ENCODE data around the gene DENND1C. TPM values are rescaled to one million over a fixed set of nuclear protein-coding genes. Genes with fewer than 3 reads are reported as not detected.

Gene DENND1C
- total RNA-seq, 3 donors from 2014 or later, result 3.8 to 4.7 (median 4.1) TPM

DNA sequence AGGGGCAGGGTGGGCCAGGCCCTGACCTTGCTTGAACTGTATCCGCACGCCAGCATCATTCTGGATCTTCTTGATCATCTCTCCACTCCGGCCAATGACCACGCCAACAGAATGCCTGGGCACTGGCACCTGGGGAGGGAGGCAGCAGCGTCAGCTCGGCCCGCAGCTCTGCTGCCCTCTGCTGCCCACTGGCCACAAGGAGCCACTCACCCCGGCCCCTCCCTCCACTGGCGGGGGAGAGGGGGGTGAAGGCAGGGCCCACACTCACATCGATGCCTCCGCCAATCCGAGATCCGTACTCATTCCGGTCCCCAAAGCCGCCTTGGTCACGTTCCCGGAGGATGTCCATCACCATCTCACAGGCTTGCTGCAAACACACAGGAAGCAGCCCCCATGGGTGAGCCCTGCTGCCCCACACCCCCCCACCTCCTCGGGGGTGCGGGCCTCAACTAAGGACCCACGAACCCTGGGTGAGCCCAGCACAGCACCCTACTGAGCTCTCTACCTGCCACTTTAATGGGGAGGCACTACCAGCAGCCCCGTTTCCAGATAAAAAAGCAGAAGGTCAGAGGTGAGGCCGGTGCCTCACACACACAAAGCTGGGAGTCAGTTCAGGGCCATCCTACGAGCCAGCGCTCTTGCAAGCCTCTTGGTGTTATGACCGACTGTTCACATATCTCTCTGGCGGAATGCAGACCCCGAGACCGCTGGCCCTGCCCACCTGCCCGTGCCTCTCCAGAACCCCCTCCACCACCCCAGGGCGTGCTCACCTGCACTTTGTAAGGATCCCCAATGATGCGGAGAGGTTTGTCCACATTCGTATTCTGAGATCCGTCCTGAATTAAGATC, 63.6 kb downstream of the DENND1C start:
- TF ChIP-seq CTCF (IDR thresholded peaks at IDR 0.05), result no peak
- ATAC-seq, result peak; percentile 62
- H3K9me3 ChIP-seq, result no peaks in the 10 kb centered on the region
- intact Hi-C loops (cut with DNase I, micrococcal nuclease), result no loop called here
- DNase-seq, result peak in 2 of 3 donors; percentile 38 to 47
- H3K4me1 ChIP-seq (ENCODE audit: low read depth), result peaks cover 5% of the 10 kb centered on the region
- H3K4me3 ChIP-seq, result no peak overlapping the region
- H3K36me3 ChIP-seq (ENCODE audit: low read depth), result peaks cover 30% of the 10 kb centered on the region

Other genes starting within 250 kb of the DENND1C start
- 10 to 100 TPM; 32.5 to 75.3 (median 33.7) TPM for gene MLLT1, start 201.8 kb downstream of the DENND1C start, total RNA-seq
- gene ACER1, start 148.2 kb downstream of the DENND1C start, total RNA-seq, result not detected
- 10 to 100 TPM; 54.9 to 67.2 (median 61.1) TPM for gene CLPP, start 120.3 kb downstream of the DENND1C start, total RNA-seq
- gene ALKBH7, start 109.0 kb downstream of the DENND1C start, total RNA-seq, result 100 to 1,000 TPM in 2 of 3 donors, 10 to 100 TPM in 1; 87.5 to 173 (median 110) TPM
- gene PSPN, start 105.9 kb downstream of the DENND1C start, total RNA-seq, result 1 to 10 TPM; 2.0 to 2.8 (median 2.5) TPM
- 10 to 100 TPM; 51.1 to 63.1 (median 59.1) TPM for gene GTF2F1, start 88.6 kb downstream of the DENND1C start, total RNA-seq
- 100 to 1,000 TPM; 187 to 241 (median 236) TPM for gene KHSRP, start 57.0 kb downstream of the DENND1C start, total RNA-seq
- gene SLC25A41, start 48.0 kb downstream of the DENND1C start, total RNA-seq, result 1 to 10 TPM in 1 of 3 donors, under 1 TPM in 2; 0.32 to 1.4 (median 0.43) TPM
- gene SLC25A23, start 22.0 kb downstream of the DENND1C start, total RNA-seq, result 100 to 1,000 TPM; 106 to 181 (median 116) TPM
- gene CRB3, start 17.5 kb downstream of the DENND1C start, total RNA-seq, result 100 to 1,000 TPM in 1 of 3 donors, 10 to 100 TPM in 2; 49.9 to 139 (median 86.0) TPM
- 10 to 100 TPM in 1 of 3 donors, under 1 TPM in 2; 0.26 to 14.6 (median 0.82) TPM for gene TUBB4A, start 20.5 kb upstream of the DENND1C start, total RNA-seq
- 1 to 10 TPM in 2 of 3 donors, under 1 TPM in 1; 0.58 to 1.2 (median 1.0) TPM for gene TNFSF9, start 49.2 kb upstream of the DENND1C start, total RNA-seq
- gene CD70, start 109.4 kb upstream of the DENND1C start, total RNA-seq, result 1 to 10 TPM in 1 of 3 donors, not detected in 2; 1.0 TPM
- 1 to 10 TPM; 1.3 to 1.9 (median 1.6) TPM for gene TNFSF14, start 188.4 kb upstream of the DENND1C start, total RNA-seq
- 100 to 1,000 TPM in 2 of 3 donors, 10 to 100 TPM in 1; 42.2 to 473 (median 261) TPM for gene C3, start 238.9 kb upstream of the DENND1C start, total RNA-seq

All from mucosa of descending colon (tissue), 3 donors.